Uterus (tissue), 2 donors: ENCODE data around the gene FGF21.

Source experiments
- CTCF ChIP-seq, 4 experiments: fragments of 200-600 bp in 2 of 4; fragments of 450-650 bp in 2 of 4; sonication (generic) in 2 of 4; IDR thresholded peaks; one replicate each; pipeline ENCODE4 v1.5.1; 2016 to 2019; ENCODE audit warnings: antibody characterized with exemption in 4 of 4, mild to moderate bottlenecking in 2 of 4, moderate library complexity in 1 of 4
- POLR2A ChIP-seq, 2 donors: fragments of 450-650 bp; IDR thresholded peaks; one replicate each; pipeline ENCODE4 v1.6.1; 2016; ENCODE audit warnings: antibody characterized with exemption in 2 of 2, mild to moderate bottlenecking in 1 of 2, moderate library complexity in 1 of 2

GRCh38 chr19:48770266-48770665, 14.9 kb downstream of the FGF21 start:
- TF ChIP-seq CTCF (IDR thresholded peaks at IDR 0.05) (no peak), POLR2A (IDR thresholded peaks at IDR 0.05) (no peak)
